Measurements from ENCODE around the gene JAZF1. TPM values are rescaled to one million over a fixed set of nuclear protein-coding genes. Genes with fewer than 3 reads are reported as not detected.

Gene JAZF1
- total RNA-seq, 1 experiment from 2014 or later, result 3.4 TPM

- ATAC-seq, result no peak
- ChIA-PET CTCF (interaction anchor here (1.3 to 2.7 kb wide), 2 partner anchors 9 to 22 kb away, joined by 4 to 23 read pairs; no protein-coding TSS in a partner anchor), RAD21 (ENCODE audit: low non-redundant PET in 1 of 2, low total read pairs in 2 of 2, uncharacterized antibody in 2 of 2, unreplicated experiment in 2 of 2) (interaction anchor here in 1 of 2 experiments (1.7 kb wide), 1 partner anchor 10 kb away, joined by 5 read pairs; no protein-coding TSS in a partner anchor), POLR2A (no interaction called here)
- no peak overlapping the region for H2AFZ ChIP-seq (ENCODE audit: low read depth, low read length, poor library complexity, severe bottlenecking)
- no peaks in the 10 kb centered on the region for H3K9me3 ChIP-seq (ENCODE audit: control insufficient read depth in 1 of 2, insufficient read depth in 1 of 2, low read depth in 1 of 2, low read length in 2 of 2)
- H3K4me3 ChIP-seq (replicated peaks in 1 of 2; ENCODE audit: low read depth in 1 of 2, low read length in 2 of 2), result no peak overlapping the region
- no peak overlapping the region for H3K9ac ChIP-seq (ENCODE audit: low read length)
- intact Hi-C loops (cut with micrococcal nuclease), result no loop called here
- no peaks in the 10 kb centered on the region for H3K79me2 ChIP-seq (ENCODE audit: insufficient read depth, low read length)
- DNase-seq (ENCODE audit: low read depth, low spot score), result no peak
- no peaks in the 10 kb centered on the region for H3K36me3 ChIP-seq (ENCODE audit: control insufficient read depth in 1 of 2, insufficient read depth in 2 of 2, low read length in 2 of 2)
- no TSS peak for BruUV-seq (replicated peaks)
- H3K27ac ChIP-seq (ENCODE audit: low read depth, low read length), result no peak overlapping the region
- TF ChIP-seq ZBTB33 (IDR thresholded peaks at IDR 0.05; ENCODE audit: extremely low read depth, insufficient replicate concordance, low read length) (no peak), JUND (IDR thresholded peaks at IDR 0.05) (no peak), ELF1 (IDR thresholded peaks at IDR 0.05; ENCODE audit: borderline replicate concordance, low read depth) (no peak), SIN3A (IDR thresholded peaks at IDR 0.05; ENCODE audit: low read depth) (no peak), ZNF274 (IDR thresholded peaks at IDR 0.05; ENCODE audit: low read depth, low read length) (no peak), EZH2phosphoT487 (IDR thresholded peaks at IDR 0.05; ENCODE audit: borderline replicate concordance) (no peak), YY1 (IDR thresholded peaks at IDR 0.05; ENCODE audit: extremely low read depth, insufficient replicate concordance, low read depth, low read length) (no peak), EGR1 (IDR thresholded peaks at IDR 0.05; ENCODE audit: low read depth) (no peak), SRF (IDR thresholded peaks at IDR 0.05; ENCODE audit: low read depth) (no peak)
- H4K20me1 ChIP-seq (ENCODE audit: insufficient read depth), result no peaks in the 10 kb centered on the region
- no peaks in the 10 kb centered on the region for H3K4me1 ChIP-seq (ENCODE audit: control insufficient read depth in 1 of 2, insufficient read depth in 2 of 2, low read length in 2 of 2)
- no peak overlapping the region for H3K4me2 ChIP-seq (ENCODE audit: low read length)
- H3K9me2 ChIP-seq (ENCODE audit: insufficient read depth), result no peaks in the 10 kb centered on the region
- H3K27me3 ChIP-seq (ENCODE audit: insufficient read depth, low read length), result no peaks in the 10 kb centered on the region
Observed at GRCh38 chr7:28071570-28071969, 109.0 kb downstream of the JAZF1 start.
